ENCODE results near the gene PRRT3. TPM values are rescaled to one million over a fixed set of nuclear protein-coding genes. Genes with fewer than 3 reads are reported as not detected.
A peak's percentile ranks its signal among the peaks of the same experiment; 100 is the strongest.
"Not testable (repeated sequence)": the region's sequence is repeated elsewhere in the genome, so short reads cannot be mapped to it uniquely, and the experiment has no call there.

Gene PRRT3
- total RNA-seq, 3 donors from 2014 or later = 0.64 to 2.8 (median 2.0) TPM

DNA sequence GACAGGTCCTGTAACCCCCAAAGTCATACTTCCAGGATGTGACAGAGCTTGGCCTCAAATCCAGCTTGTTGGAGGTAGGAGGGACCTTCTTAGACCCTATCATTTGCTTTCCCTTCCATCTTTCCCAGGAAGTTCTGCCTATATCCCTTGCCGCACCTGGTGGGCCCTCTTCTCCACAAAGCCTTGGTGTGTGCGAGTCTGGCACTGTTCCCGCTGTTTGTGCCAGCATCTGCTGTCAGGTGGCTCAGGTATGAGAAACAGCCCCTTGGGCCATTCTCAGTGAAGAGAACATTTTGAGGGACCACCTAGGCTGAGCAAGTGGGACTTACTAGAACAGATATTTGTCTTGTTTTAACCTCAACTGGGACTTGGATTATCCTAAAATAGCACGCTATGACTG is 48.3 kb downstream of the PRRT3 start:
- no peaks in the 10 kb centered on the region for H3K9me3 ChIP-seq
- H3K4me1 ChIP-seq = peaks cover 0 to 2% of the 10 kb centered on the region in 2 donors
- peak overlapping the region in 2 of 3 donors; percentile 56 to 63 for H3K4me3 ChIP-seq
- intact Hi-C loops (cut with DNase I; ENCODE audit: low total_unique reads) = no loop called here
- H3K27ac ChIP-seq = peak overlapping the region; percentile 82 to 84
- no peaks in the 10 kb centered on the region for H3K27me3 ChIP-seq
- TF ChIP-seq POLR2A (IDR thresholded peaks at IDR 0.05) (no peak), POLR2AphosphoS5 (IDR thresholded peaks at IDR 0.05) (no peak)
- TF ChIP-seq, protein P1, sequence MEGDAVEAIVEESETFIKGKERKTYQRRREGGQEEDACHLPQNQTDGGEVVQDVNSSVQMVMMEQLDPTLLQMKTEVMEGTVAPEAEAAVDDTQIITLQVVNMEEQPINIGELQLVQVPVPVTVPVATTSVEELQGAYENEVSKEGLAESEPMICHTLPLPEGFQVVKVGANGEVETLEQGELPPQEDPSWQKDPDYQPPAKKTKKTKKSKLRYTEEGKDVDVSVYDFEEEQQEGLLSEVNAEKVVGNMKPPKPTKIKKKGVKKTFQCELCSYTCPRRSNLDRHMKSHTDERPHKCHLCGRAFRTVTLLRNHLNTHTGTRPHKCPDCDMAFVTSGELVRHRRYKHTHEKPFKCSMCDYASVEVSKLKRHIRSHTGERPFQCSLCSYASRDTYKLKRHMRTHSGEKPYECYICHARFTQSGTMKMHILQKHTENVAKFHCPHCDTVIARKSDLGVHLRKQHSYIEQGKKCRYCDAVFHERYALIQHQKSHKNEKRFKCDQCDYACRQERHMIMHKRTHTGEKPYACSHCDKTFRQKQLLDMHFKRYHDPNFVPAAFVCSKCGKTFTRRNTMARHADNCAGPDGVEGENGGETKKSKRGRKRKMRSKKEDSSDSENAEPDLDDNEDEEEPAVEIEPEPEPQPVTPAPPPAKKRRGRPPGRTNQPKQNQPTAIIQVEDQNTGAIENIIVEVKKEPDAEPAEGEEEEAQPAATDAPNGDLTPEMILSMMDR (IDR thresholded peaks at IDR 0.05) = no peak
- no peaks in the 10 kb centered on the region for H3K36me3 ChIP-seq
- DNase-seq (ENCODE audit: low spot score in 2 of 2) = peak in 1 of 2 donors; percentile 71

DNA sequence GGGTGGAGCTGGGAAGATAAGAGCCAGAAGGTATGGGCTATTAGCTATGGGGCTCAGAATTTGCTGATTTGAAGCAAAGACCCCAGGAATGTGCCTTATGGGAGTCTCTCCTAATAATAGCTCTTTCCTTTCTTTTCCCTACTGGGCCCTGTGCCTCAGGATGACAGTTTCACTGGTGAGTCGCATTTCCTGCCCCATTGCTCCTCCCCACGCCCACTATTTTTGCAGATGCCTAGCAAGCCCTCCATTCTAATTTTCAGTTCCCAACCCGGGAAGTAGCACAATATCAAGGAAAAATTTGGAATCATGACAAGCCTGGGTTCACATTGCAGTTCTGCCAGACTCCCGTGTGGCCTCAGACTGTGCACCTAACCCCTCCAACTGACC is 49.0 kb downstream of the PRRT3 start:
- no peaks in the 10 kb centered on the region for H3K36me3 ChIP-seq
- no peak for DNase-seq (ENCODE audit: low spot score in 2 of 2)
- peak overlapping the region; percentile 20 to 63 (median 56) for H3K4me3 ChIP-seq
- no peaks in the 10 kb centered on the region for H3K9me3 ChIP-seq
- peak overlapping the region; percentile 82 to 84 for H3K27ac ChIP-seq
- peaks cover 0 to 9% of the 10 kb centered on the region in 2 donors for H3K4me1 ChIP-seq
- intact Hi-C loops (cut with DNase I; ENCODE audit: low total_unique reads) = no loop called here
- TF ChIP-seq POLR2A (IDR thresholded peaks at IDR 0.05) = no peak
- TF ChIP-seq, protein P1 (IDR thresholded peaks at IDR 0.05) = no peak
- TF ChIP-seq POLR2AphosphoS5 (IDR thresholded peaks at IDR 0.05) = no peak
- no peaks in the 10 kb centered on the region for H3K27me3 ChIP-seq

DNA sequence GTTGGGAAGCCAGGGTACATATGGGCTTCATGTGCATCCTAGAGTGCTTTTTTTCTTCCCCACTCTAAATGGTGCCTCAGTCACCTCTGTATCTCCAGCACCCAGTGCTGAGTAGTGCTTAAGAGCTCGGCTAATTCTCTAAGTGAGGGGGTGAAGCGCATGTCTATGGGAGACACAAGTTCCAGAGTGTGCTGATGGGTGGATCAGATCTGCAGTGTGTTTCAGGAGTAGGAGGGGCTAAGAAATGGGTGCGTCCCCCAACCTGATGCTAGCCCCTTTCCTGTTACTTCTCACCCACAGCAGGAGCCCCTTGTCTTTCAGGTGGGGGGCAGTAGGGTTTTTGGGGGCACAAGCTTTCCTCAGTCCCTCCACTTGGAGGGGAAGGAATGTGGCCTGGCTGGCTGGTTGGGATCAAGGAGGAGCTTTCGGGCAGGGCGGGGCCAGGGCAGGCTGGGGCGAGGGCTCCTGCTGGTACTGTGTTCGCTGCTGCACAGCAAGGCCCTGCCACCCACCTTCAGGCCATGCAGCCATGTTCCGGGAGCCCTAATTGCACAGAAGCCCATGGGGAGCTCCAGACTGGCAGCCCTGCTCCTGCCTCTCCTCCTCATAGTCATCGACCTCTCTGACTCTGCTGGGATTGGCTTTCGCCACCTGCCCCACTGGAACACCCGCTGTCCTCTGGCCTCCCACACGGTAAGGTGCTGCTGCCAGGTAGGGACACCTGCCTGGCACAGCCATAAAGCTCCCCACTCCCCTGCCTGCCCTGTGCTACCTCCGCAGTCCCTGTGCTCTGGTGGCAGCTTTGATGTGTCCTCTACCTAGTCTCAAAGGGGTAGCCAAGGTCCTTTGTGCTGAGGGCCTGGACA is 49.6 kb downstream of the PRRT3 start, which contains the start of gene IL17RE:
Gene IL17RE, plus strand, starts transcription at position 477 of the 866 bp plus-strand sequence. Its CDS starts 85 bp downstream, at position 562.
- Histone ChIP-seq H3K4me1 (peaks cover 0 to 9% of the 10 kb centered on the region in 2 donors), H3K36me3 (no peaks in the 10 kb centered on the region), H3K27ac (peak within 1 kb of the TSS; percentile 82 to 84), H3K4me3 (peak within 1 kb of the TSS; percentile 20 to 63 (median 56)), H3K9me3 (no peaks in the 10 kb centered on the region), H3K27me3 (no peaks in the 10 kb centered on the region)
- DNase-seq (ENCODE audit: low spot score in 2 of 2) = peak in 1 of 2 donors; percentile 63
- intact Hi-C loops (cut with DNase I; ENCODE audit: low total_unique reads) = no loop called here
- TF ChIP-seq, protein P1 (IDR thresholded peaks at IDR 0.05) = no peak

DNA sequence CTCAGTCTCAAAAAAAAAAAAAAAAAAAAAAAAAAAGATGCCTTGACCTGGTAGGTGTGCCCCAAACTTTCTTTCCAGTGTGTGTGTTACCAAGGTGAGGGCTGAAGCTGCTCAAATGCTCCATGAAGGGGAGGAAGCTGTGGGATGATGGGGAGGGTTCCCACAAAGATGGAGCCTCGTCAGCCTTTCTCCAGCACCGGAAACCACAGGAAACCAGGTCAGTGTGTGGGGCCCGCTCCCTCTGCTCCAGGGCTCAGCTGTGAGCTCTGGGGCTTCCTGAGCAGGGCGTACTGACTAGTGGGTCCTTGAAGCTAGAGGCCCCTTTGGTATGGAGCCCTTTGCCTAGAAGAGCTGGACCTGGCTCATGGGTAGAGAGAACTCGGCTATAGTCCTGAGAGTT is 50.2 kb downstream of the PRRT3 start:
- H3K4me3 ChIP-seq = peak overlapping the region in 1 of 3 donors; percentile 63
- H3K4me1 ChIP-seq = peaks cover 0 to 9% of the 10 kb centered on the region in 2 donors
- DNase-seq (ENCODE audit: low spot score in 2 of 2) = no peak
- no peaks in the 10 kb centered on the region for H3K27me3 ChIP-seq
- peak overlapping the region; percentile 82 to 84 for H3K27ac ChIP-seq
- TF ChIP-seq POLR2AphosphoS5 (IDR thresholded peaks at IDR 0.05) (no peak), POLR2A (IDR thresholded peaks at IDR 0.05) (no peak)
- TF ChIP-seq, protein P1 (IDR thresholded peaks at IDR 0.05) = no peak
- H3K36me3 ChIP-seq = no peaks in the 10 kb centered on the region
- intact Hi-C loops (cut with DNase I; ENCODE audit: low total_unique reads) = no loop called here
- no peaks in the 10 kb centered on the region for H3K9me3 ChIP-seq

DNA sequence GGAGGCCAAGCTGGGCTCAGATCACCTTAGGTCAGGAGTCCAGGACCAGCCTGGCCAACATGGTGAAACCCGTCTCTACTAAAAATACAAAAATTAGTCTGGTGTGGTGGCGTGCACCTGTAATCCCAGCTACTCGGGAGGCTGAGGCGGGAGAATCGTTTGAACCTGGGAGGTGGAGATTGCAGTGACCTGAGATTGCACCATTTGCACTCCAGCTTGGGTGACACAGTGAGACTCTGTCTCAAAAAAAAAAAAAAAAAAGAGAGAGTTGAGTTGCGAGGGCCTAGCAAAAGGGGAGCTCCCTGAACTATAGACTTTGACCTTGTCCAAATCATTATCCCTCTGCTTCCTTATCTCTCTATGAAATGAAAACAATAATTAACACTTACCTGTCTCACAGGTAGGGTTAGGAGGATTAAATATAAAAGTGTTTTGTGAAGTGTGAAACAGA is 51.2 kb downstream of the PRRT3 start:
- H3K4me1 ChIP-seq; intact Hi-C loops (cut with DNase I; ENCODE audit: low total_unique reads); H3K4me3 ChIP-seq; H3K36me3 ChIP-seq; DNase-seq (ENCODE audit: low spot score in 2 of 2); H3K27me3 ChIP-seq; H3K27ac ChIP-seq; H3K9me3 ChIP-seq: not testable (repeated sequence)

Measured in breast epithelium (tissue), 4 donors.